HG03025 (cell line): ENCODE results near the gene TRAPPC12.
"Not testable (repeated sequence)": the region's sequence is repeated elsewhere in the genome, so short reads cannot be mapped to it uniquely, and the experiment has no call there.

ENCODE experiments used
- ATAC-seq: cut with Tn5 transposase; IDR thresholded peaks from one replicate; pipeline ENCODE4 v1.9.1; 2021; ENCODE audit warnings: mild to moderate bottlenecking, moderate library complexity; ENCODE audit not compliant: unreplicated experiment, low FRiP score

The TRAPPC12 gene

DNA sequence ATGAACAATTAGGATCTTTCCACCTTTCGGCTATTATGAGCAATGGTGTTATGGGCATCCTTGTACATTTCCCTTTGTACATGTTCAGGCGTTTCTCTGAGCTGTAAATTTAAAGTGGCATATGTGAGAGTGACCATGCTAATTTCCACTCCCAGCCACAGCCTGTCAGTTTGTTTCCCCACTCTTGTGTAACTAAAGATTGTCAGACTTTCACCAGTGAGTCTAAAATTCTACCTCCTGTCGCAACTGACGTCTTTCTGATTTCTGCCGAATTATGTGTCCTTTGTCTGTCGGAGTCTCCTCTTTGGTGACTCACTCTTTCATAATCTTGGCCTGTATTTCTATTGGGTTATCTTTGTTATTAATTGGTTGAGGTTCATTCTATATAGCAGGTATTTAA lies 50.7 kb downstream of the TRAPPC12 start:
- ATAC-seq: no peak

DNA sequence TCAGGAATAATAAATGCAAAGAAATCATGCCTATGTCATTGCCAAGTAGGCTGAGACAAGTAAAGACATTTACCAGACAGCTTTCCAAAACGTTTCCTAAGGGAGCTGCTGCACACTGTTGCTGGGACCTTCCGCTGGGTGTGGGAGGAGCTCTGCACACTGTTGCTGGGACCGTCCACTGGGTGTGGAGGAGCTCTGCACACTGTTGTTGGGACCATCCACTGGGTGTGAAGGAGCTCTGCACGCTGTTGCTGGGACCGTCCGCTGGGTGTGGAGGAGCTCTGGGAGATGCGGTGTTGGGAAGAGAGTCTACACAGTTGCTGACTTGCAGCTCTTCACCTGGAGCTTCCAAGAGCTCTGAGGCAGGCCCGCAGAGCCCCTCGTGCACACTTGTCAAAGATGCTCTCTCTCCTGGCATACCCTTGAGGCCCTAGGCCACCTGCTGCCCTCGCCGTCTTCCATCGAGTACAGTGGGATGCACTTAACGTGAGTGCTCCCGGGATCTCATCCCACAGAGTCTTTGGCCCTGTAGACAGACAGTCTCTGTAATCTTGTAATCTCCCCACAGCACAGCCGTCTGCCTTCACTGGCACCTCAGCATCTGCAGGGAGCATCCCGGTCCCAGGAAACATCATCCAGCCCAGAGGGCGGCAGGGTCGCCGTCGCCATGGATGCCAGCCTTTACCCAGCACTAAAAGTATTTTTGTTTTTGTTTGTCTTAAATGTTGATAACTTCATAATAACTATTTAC lies 51.4 kb downstream of the TRAPPC12 start:
- ATAC-seq: no peak

DNA sequence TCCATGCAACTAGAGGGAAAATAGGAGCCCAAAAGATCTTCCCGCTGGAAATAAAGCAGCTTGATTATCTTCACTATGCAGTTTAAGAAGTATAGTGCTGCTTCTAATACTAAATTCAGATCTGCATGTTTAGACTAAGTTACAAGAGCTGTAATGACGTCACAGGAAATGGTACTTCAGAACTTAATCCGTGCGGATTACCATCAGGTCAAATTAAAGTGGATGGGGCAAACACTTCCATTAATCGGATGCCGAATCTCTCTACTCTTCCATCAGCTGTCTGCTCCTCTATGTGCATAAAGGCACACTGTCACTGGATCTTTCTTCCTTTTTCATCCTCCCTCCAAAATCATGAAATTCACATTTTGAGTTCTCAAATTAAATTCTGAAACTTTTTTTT lies 52.6 kb downstream of the TRAPPC12 start:
- ATAC-seq: no peak

DNA sequence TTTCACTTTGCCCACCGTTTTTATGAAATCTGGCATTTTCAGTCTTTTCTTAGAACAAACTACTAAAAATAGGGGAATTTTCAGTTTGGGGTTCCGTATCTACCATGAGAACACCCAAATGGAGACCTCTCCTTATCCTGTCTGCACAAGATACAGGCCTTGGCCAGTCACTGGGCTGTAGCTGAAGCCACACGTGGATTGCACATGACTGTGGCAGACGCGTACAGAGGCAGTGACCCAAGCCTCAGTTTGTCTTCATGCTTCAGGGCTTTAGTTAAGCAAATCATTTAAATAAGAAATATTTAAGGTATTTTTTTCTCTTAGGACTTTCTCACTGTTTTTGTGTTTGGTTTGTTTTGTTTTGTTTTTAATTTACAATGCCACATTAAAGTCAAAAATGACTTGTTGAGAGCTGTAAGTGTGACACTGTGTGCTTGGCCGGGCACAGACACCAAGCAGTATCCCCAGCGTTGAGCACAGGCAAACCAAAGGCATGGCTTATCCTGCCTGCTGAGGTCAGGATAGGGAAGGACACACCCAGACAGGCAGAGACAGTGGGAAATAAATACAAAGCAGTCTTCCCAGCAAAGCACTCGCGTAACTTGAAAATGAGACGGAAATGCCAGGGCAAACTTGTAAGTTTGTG lies 53.3 kb downstream of the TRAPPC12 start:
- no peak for ATAC-seq

DNA sequence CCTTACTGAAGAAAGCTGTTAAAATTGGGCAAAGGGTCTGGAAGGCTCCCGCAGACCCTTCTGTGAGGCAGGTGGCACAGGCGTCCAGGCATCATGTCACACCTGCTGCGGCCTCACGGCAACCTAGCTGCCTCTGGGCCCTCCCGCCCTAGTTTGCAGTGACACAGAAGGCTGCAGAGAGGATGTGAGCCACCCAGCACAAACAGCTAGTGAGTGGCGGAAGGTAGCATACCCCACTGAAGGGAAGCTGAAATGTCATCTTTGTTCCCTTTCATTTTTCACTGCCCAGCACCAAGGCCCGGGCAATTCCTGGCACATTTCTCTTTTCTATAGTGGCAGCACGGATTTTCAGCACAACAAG lies 53.8 kb downstream of the TRAPPC12 start:
- no peak for ATAC-seq

DNA sequence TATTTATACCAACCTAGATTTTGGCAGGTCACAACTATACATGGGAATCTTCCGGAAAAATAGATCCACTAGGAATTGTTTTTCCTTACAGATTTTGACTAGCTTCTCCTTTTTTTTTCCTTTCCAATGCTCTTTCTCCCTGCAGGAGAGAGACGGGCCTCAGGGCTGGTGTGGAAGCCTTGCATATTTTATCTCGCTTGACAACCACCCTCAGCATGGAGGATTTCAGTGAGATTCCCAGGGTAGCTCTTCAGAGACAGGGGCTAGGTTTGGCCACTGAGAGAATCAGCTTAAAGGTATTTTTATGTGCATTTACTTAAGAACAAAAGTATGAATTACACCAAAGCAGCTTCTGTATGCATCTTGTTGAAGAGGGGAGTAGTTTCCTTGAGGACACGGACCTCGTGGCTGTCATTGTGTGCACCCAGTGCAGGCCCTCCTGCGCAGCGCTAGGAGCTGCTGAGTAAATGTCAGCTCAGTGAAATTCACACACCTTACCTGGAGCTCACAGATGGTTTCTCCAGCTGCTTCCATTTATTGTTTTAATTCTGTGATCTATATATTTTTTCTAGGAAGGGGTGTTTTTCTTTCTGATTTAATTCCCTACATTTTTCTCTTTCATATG lies 54.4 kb downstream of the TRAPPC12 start:
- ATAC-seq: no peak

DNA sequence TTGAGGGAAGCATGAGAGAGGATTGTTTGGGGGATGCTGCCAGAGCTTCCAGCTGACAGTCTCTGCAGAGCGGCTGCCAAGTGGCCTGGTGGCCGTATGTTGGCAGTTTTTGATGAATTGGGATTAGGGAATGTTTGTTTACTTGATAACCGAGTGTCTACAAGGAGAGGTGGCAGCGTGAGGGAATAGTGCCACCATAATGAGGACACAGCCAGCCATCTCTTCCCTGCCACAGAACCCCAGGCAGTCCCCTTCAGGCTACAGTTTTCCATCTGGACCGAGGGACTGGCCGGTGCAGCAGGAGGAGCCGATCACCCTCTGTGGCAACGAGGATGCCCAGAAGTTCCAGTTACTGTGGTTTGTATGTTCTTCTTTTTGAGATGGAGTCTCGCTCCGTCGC lies 55.2 kb downstream of the TRAPPC12 start:
- ATAC-seq: no peak

DNA sequence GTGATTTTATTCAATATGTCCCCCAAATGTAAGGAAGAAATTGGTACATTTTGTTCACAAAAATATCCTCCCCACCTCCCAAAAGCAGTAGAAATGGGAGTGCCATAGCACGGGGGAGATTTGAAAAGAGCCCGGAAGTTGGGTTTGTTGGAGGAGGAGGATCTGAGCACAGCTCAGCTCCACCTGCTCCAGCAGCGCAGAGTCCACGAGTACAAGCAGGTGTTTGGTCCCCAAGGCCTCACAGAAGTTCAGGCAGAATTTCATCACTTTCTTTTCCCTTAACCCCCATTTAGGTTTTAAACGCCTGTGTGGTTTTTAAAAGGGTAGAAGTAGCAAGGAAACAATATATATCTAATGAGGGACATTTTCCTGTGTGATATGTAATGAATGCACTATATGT lies 56.0 kb downstream of the TRAPPC12 start:
- no peak for ATAC-seq

DNA sequence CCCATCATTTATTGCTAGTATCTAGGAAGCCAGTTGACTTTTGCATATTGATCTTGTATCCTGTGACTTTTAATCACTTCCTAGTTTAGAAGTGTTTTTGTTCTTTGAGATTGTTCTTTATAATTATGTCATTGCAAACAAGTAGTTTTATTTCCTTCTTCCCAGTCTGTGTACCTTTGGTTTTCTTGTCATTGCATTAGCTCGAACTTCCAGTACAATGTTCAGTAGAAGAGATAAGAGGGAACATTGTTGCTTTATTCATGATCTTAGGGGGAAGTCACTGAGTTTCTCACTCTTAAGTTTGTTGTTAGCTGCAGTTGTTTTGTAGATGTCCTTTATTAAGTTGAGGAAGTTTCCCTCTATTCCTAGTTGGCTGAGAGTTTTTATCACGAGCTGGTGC lies 61.0 kb downstream of the TRAPPC12 start:
- no peak for ATAC-seq

DNA sequence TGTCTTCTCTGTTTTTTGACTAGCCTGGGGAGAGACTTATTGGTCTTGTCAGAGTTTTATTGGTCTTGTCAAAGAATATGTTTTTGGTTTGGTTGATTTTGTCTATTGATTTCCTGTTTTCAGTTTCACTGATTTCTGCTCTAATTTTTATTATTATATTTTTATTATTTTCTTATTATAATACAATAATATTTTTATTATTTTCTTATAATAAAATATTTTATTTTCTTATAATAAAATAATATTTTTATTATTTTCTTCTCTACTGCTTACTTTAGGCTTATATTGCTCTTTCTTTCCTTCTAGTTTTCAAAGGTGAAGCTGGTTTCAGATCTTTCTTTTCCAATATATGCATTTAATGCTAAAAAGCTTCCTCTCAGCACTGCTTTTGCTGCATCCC lies 62.0 kb downstream of the TRAPPC12 start:
- ATAC-seq: no peak

DNA sequence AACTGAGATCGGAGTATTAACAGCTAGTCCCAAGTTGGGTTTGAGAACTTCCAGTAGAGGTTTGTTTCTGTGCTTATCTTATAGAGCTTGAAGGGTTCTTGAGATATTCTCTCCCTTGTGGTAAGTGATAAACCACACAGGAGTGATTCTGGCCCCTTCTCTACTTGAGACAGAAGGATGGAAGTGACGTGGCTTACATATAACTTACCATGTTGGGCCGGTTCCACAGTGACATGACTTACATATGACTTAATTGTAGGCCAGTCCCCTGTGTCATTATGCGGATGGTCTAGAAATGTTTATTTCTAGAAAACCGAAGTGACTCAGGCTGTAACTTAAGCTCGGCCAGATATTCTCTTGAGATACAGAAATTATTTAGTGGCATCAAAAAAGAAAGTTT lies 62.7 kb downstream of the TRAPPC12 start:
- no peak for ATAC-seq

DNA sequence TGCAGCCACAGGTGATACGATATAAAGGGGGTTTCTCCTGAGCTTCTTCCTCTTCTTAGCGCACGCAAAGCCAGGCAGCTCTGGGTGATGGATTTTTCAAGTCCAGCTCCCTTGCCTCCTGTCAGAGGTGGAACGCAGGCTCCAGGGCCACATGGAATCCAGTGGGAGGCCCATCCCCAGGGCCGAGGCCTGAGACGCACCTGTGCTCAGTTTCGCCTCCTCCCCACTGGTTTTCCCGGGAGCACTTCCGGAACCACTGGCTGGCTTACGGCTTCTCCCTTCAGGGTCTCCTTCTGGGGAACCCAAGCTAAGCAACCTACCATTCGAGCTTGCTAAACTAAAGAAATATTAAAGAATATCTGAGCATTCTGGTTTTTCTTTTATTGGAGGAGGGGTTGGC lies 63.6 kb downstream of the TRAPPC12 start:
- no peak for ATAC-seq

DNA sequence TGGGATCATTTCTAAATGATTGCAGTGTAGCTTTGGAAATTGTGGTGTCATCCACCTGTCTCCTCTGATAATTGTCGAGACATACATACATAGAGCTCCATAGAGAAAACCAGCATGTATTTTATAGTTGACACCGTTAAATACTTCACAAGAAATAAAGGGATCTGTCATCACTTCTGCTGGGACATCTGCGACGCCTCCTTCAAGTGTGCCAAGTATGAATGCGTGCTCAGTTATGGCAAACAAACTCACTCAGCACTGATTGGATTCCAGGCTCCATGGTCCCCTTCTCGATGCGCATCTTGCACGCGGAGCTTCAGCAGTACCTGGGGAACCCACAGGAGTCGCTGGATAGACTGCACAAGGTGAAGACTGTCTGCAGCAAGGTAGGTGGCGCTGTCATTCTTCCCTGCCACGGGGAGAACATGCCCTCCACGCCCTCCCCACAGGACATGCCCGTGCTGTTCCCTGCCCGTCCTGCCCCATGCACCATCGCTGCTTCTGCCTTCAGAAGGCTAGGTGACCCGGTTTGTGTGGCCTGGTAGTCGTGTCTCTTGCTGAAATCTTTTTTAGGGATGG lies 64.1 kb downstream of the TRAPPC12 start:
- ATAC-seq: no peak

DNA sequence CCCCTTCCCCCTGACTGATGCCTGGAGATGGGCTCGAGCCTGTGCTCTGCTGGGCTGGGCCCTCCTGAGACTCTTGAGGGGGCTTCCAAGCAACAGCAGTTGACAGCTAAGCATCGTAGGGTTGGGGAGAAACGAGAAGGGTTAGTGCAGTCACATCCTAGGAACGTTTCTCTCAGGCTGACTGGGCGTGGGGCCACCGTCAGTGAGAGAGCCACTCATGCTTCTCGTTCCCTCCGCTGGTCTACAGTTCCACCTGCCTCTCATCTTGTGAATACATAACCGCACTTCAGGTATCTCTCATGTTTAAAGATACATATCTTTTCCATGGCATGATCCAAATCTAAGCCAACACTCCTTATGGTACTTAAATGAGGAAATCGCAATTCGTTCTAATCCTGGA lies 66.4 kb downstream of the TRAPPC12 start:
- ATAC-seq: no peak

DNA sequence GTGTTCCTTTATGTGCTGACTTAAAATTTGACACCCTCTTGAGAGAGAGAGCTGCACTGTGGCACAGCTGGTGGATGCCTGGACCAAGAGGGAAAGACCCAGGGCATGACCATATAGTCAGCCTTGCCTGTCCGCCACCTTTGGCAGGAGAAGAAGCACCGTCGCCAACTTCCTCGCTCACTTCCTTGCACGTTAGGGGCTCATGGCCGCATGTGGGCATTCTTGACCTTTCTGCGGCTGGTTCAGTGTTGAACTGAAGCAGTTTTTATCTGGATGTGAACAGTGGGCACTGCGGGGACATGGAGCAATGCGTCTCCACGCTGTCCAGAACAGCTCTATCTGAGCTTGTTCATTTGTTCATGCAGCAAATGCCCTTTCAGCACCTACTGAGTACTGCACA lies 66.9 kb downstream of the TRAPPC12 start:
- no peak for ATAC-seq

DNA sequence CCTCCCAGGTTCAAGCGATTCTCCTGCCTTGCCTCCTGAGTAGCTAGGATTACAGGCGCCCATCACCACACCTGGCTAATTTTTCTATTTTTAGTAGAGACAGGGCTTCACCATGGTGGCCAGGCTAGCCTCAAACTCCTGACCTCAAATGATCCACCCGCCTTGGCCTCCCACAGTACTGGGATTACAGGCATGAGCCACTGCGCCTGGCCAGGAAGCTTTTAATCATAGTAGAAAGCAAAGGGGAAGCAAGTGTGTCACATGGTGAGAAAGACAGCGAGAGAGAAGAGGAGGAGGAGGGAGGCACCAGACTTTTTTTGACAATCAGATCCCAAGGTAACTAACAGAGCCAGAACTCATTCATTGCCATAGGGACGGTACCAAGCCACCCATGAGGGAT lies 67.7 kb downstream of the TRAPPC12 start:
- not testable (repeated sequence) for ATAC-seq

DNA sequence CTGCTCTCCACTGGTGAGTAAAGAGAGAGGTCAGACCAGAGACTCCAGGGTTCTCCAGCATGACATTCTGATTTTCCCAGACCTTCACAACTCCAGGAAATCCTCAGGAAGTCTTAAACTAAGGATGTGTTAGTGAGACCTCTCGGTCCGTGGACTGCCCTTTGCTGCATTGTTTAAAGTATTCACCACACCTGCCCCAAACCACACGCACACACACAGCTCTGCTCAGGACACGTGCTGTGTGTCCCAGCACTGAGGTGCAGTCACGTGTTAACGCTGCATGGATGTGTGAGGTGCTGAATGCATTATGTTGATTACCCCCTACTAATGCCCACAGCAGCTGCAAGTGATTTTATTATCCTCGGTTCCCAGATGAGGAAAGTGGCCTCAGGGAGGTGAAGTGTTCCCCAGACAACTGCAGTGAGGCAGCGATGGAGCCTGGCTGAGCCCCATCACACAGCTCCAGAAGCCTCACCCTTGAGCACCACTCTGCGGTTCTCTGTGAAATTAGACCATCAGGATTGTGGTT lies 68.4 kb downstream of the TRAPPC12 start:
- no peak for ATAC-seq

DNA sequence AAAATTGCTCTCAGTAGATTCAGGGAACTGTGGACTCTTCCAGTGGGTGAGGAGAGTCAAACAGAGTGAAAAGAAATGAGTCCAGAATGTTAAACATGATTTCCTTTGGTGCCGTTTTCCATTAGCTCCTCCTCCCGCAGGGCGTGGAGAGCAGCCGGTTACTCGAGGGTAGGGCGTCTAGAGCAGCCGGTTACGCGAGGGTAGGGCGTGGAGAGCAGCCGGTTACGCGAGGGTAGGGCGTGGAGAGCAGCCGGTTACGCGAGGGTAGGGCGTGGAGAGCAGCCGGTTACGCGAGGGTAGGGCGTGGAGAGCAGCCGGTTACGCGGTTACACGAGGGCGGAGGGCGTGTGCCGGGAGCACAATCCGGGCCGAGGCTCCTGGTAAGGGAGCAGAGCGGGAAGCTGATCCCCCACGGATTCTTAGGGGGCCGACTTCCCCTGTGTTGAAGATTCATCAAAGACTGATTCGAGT lies 69.0 kb downstream of the TRAPPC12 start:
- ATAC-seq: not testable (repeated sequence)

DNA sequence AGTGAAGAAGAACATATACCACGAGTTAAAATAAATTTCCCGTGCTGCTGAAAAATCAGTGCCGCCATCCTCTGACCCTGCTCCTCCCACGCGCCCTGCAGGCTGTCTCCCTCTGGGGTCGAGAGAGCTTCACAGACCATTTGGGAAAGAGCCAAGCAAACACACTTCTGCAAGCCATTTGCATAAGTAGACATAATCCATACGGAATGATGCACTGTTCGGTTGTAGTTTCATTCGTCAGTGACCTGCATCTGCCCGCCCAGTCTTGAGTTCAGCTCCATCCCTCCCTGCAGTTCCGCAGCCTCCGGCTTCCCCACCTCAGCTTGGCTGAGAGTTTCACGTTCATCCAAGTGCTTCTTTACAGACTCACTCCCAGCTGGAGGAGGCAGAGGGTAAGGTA lies 69.6 kb downstream of the TRAPPC12 start:
- ATAC-seq: no peak

DNA sequence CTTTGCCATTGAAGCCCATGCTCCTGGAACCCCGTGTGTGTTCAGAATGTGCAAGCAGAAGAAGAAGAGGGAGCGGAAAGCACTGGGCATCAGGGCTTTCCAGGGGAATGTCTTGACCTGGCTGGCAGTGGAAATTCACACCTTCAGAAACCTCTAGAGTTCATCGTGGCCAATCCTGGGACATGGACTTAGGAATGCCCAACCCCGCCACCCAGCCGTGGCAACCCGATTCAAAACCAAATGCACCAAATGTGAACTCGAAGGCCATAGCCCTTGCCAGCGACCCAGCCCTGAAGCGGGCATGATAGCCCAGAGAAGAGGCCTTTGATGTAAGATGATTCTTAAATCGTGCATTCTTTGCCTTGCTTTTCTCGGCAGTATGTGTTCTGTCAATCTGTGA lies 70.4 kb downstream of the TRAPPC12 start:
- ATAC-seq: no peak

DNA sequence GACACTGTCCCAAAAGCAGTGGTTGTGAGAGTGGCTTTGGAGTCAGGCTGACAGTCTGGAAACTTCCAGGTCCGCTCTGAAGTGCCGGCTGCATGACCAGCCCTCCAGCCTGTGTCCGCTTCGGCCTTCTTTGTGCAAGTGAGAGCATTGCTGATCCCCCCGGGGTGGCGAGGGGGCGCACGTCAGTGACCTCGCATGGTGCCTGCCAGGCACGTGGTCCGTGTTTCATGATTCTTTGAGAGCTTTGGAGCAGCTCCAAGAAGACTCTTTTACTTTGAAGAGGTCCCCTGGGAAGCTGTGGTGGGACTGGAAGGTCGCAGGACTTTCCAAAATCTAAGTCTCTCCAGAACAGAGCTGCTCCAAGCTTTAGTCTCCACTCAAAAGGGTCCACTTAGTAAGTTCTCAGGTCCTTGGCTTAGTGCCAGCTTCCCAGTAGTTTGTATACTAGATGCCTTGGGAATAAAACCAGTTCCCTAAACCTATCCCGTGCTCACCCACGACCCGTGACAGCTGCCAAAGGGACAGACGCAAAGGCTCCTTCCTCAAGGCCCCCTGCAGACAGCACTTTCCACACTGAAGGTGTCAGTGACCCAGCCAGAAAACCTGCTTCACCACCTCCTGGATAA lies 71.0 kb downstream of the TRAPPC12 start:
- ATAC-seq: no peak
